K562 (cell line): ENCODE results near the gene CHERP. TPM values are rescaled to one million over a fixed set of nuclear protein-coding genes. Genes with fewer than 3 reads are reported as not detected.
A peak's percentile ranks its signal among the peaks of the same experiment; 100 is the strongest.

Source experiments
- ATAC-seq: fragments of 200-7000 bp; cut with Tn5 transposase; 3 replicates; pipeline ENCODE4 v1.9.1; 2020; ENCODE audit warnings: moderate library complexity
- BruUV-seq: library from RNA; stranded (reverse); fragments of 400-500 nt; replicated peaks from 2 replicates; lab custom pipeline; 2021; lab: Mats Ljungman, UMichigan
- CTCF ChIA-PET: fragments of 300-600 bp; formaldehyde crosslinking; extraction: SDS; loops from one replicate; lab custom pipeline; 2021; ENCODE audit warnings: low intra/inter-chr PET ratio; lab: Yijun Ruan, JAX
- POLR2A ChIA-PET: fragments of 300-600, 350-650 bp; sonication (Branson Sonifier 250); formaldehyde crosslinking; extraction: SDS; loops from one replicate; lab custom pipeline; 2021; ENCODE audit warnings: antibody characterized with exemption, inconsistent platforms; lab: Yijun Ruan, JAX
- DNase-seq, 4 experiments: peaks; one replicate each; pipeline versions ENCODE4 v3.0.0 to v3.0.0-alpha.2; 2011 to 2018; ENCODE audit warnings: low spot score in 3 of 4, mixed read lengths in 3 of 4; ENCODE audit errors: extremely low read depth in 1 of 4
- FAIRE-seq: peaks from 2 replicates; lab custom pipeline; 2011; peaks lifted over from hg19 to GRCh38; lab: Jason Lieb, UNC
- H2AFZ ChIP-seq: 2 replicates; pipeline ENCODE4 v1.6.0; 2011; ENCODE audit warnings: low read depth, low read length, control low read depth, inconsistent platforms
- H3K27ac ChIP-seq: fragments of 200-600 bp; 3 replicates; pipeline ENCODE4 v1.8.0; 2011; ENCODE audit warnings: low read depth, mild to moderate bottlenecking, control low read depth, inconsistent platforms, low read length, moderate library complexity, mixed read lengths; ENCODE audit errors: extremely low read depth
- H3K27me3 ChIP-seq, 2 experiments: fragments of 300-600 bp in 1 of 2; 2 replicates in 1 of 2; 3 replicates in 1 of 2; pipeline versions ENCODE4 v1.6.0 to v1.8.0; 2011; ENCODE audit warnings: inconsistent platforms in 2 of 2, low read length in 2 of 2, mild to moderate bottlenecking in 1 of 2, mixed read lengths in 1 of 2, moderate library complexity in 1 of 2; ENCODE audit not compliant: control insufficient read depth in 2 of 2, insufficient read depth in 2 of 2
- H3K36me3 ChIP-seq: fragments of 300-600 bp; 3 replicates; pipeline ENCODE4 v1.8.0; 2011; ENCODE audit warnings: mild to moderate bottlenecking, low read length, inconsistent platforms; ENCODE audit not compliant: control insufficient read depth, insufficient read depth
- H3K4me1 ChIP-seq, 2 experiments: fragments of 200-600 bp in 1 of 2; replicated peaks in 1 of 2; 2 replicates in 1 of 2; 3 replicates in 1 of 2; pipeline versions ENCODE4 v1.5.1 to v1.8.0; 2011; ENCODE audit warnings: inconsistent platforms in 2 of 2, low read length in 2 of 2, mild to moderate bottlenecking in 1 of 2, mixed read lengths in 1 of 2, moderate library complexity in 1 of 2; ENCODE audit not compliant: control insufficient read depth in 2 of 2, insufficient read depth in 2 of 2
- H3K4me2 ChIP-seq: 2 replicates; pipeline ENCODE4 v1.6.1; 2011; ENCODE audit warnings: low read length, control low read depth, inconsistent platforms, mixed read lengths; ENCODE audit not compliant: insufficient read depth
- H3K4me3 ChIP-seq: fragments of 200-600 bp; sonication (generic), shearing (Covaris generic); 2 replicates; pipeline ENCODE4 v1.5.1; 2016; ENCODE audit warnings: control low read depth, inconsistent platforms
- H3K79me2 ChIP-seq: fragments of 200-600 bp; 3 replicates; pipeline ENCODE4 v1.8.0; 2011; ENCODE audit warnings: low read length, inconsistent platforms; ENCODE audit not compliant: control insufficient read depth, insufficient read depth
- H3K9ac ChIP-seq, 2 experiments: 2 replicates each; pipeline versions ENCODE4 v1.6.0 to v1.6.1; 2011; ENCODE audit warnings: low read depth in 2 of 2, low read length in 2 of 2, control low read depth in 1 of 2, inconsistent platforms in 1 of 2, mild to moderate bottlenecking in 1 of 2, mixed read lengths in 1 of 2; ENCODE audit not compliant: insufficient read depth in 1 of 2
- H3K9me1 ChIP-seq: one replicate; pipeline ENCODE4 v1.6.0; 2011; ENCODE audit warnings: inconsistent platforms, mild to moderate bottlenecking, low read length, moderate library complexity; ENCODE audit not compliant: control insufficient read depth, insufficient read depth
- H3K9me3 ChIP-seq: replicated peaks from 2 replicates; pipeline ENCODE4 v1.5.1; 2011; ENCODE audit warnings: low read depth, low read length, inconsistent platforms; ENCODE audit not compliant: control insufficient read depth, insufficient read depth
- H4K20me1 ChIP-seq: replicated peaks from 2 replicates; pipeline ENCODE4 v1.6.1; 2011; ENCODE audit warnings: low read length, inconsistent platforms, mixed read lengths; ENCODE audit not compliant: control insufficient read depth, insufficient read depth
- ELF4 ChIP-seq: fragments of 450-650 bp; formaldehyde crosslinking; IDR thresholded peaks from 2 replicates; pipeline ENCODE4 v1.4.0; 2022; ENCODE audit warnings: missing genetic modification characterization
- GTF2B ChIP-seq: IDR thresholded peaks from 2 replicates; pipeline ENCODE4 v1.6.1; 2011; ENCODE audit not compliant: insufficient read length; ENCODE audit errors: extremely low read depth
- HNRNPL ChIP-seq: fragments of 200-400 bp; formaldehyde crosslinking; IDR thresholded peaks from 2 replicates; pipeline ENCODE4 v1.6.1; 2017; ENCODE audit warnings: low read depth, mild to moderate bottlenecking, low read length
- PRPF4 ChIP-seq: fragments of 200-400 bp; formaldehyde crosslinking; IDR thresholded peaks from one replicate; pipeline ENCODE4 v1.6.1; 2017; ENCODE audit warnings: low read length, low read depth, mild to moderate bottlenecking; ENCODE audit not compliant: insufficient read depth, poor library complexity, severe bottlenecking
- THRAP3 ChIP-seq: fragments of 450-650 bp; IDR thresholded peaks from 2 replicates; pipeline ENCODE4 v1.6.1; 2016; ENCODE audit warnings: mild to moderate bottlenecking, inconsistent platforms, borderline replicate concordance
- ZNF384 ChIP-seq: IDR thresholded peaks from 2 replicates; pipeline ENCODE4 v1.6.1; 2012; ENCODE audit warnings: low read depth, low read length, improper control_type of control experiment
- WGBS: fragments of 100-300 bp; shearing (Covaris generic); methylation state at CpG from one replicate; pipeline ENCODE4 v1.1.6; 2016; ENCODE audit warnings: low coverage, mixed read lengths; ENCODE audit not compliant: insufficient coverage; ENCODE audit errors: missing lambda C conversion rate; 5-methylcytosine and 5-hydroxymethylcytosine counted together
- in situ Hi-C: fragments of 300-500 bp; cut with MboI; formaldehyde crosslinking; loops from 4 replicates; pipeline ENCODE4 v1.15.0; 2018; ENCODE audit warnings: inconsistent platforms, mixed read lengths
- intact Hi-C: fragments of 100-400 bp; cut with micrococcal nuclease; formaldehyde crosslinking; loops from 2 replicates; pipeline ENCODE4 v1.14.2; 2022
- polyA plus RNA-seq, 8 experiments: library from polyadenylated mRNA; depleted of rRNA in 4 of 8; stranded (reverse) in 5 of 8; unstranded in 3 of 8; fragments of >200 nt; fragmentation: Nextera tagmentation in 2 of 8; fragmentation: Illumina TruSeq in 1 of 8; extraction: Ambion mirVana in 2 of 8; extraction: Trizol in 1 of 8; gene quantifications; 2 replicates each; pipeline versions ENCODE4 v1.2.1 to v1.2.3, GENCODE V29; 2011 to 2014; ENCODE audit warnings: inconsistent platforms in 1 of 8, missing spikeins in 1 of 8
- total RNA-seq, 7 experiments: library from RNA; depleted of rRNA in 6 of 7; stranded (reverse); fragments of >200 nt in 6 of 7; fragmentation: Illumina TruSeq in 2 of 7; extraction: Trizol in 2 of 7; gene quantifications; 2 replicates each; pipeline versions ENCODE4 v1.2.1 to v1.2.3, GENCODE V29; 2011 to 2021; ENCODE audit warnings: low replicate concordance in 1 of 7
- TF ChIP-seq, protein P1 (sequence below), 2 experiments: fragments of 250-450 bp in 1 of 2; fragments of 450-650 bp in 1 of 2; sonication (Bioruptor Pico) in 1 of 2; IDR thresholded peaks; 2 replicates each; pipeline versions ENCODE4 v1.6.1 to v1.8.0; 2016 to 2021; ENCODE audit warnings: mild to moderate bottlenecking in 2 of 2, moderate library complexity in 2 of 2, missing compliant biosample characterization in 1 of 2, missing genetic modification characterization in 1 of 2
- TF ChIP-seq, protein P2 (sequence below): fragments of 450-650 bp; IDR thresholded peaks from 2 replicates; pipeline ENCODE4 v1.6.1; 2016; ENCODE audit warnings: low read depth
- TF ChIP-seq, protein P3 (sequence below): fragments of 250-450 bp; sonication (Bioruptor Pico); IDR thresholded peaks from 2 replicates; pipeline ENCODE4 v1.5.1; 2021; ENCODE audit warnings: mild to moderate bottlenecking

CHERP gene
- total and polyA plus RNA-seq, 9 of the 15 experiments (the other 6 are each of a cell fraction or from before 2014, with no cell fraction given) = 0.60 to 85.1 (median 7.8) TPM

DNA sequence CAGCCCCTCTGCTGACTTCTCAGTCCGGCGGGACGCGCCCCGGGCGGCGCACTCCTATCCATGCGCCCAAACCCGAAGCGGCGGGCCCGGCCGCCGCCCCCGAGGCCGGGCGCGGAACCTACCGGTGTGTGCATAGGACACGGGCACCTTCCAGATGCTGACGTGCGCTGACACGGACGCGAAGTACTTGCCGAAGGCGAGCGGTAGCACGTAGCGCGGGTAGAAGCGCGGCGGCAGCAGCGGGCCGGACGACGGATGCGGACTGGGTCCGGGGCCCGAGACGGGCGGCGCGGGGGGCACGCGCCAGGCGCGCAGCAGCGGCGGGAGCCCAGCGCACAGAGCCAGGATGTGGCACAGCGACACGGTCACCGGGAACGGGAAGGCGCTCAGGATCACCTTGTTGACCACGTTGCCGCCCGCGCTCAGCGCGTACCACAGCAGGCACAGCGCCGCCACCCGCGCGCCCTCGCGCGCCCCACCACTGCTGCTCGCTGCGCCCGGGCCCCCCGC is 29.6 kb upstream of the CHERP start:
- intact Hi-C loops = loop anchor here (1.0 kb wide), 1 partner anchor 29 kb away; no protein-coding TSS in a partner anchor
- CTCF ChIA-PET = no interaction called here
- no peak for FAIRE-seq
- TF ChIP-seq GTF2B (no peak), ELF4 (CRISPR knock-in tag) (no peak), PRPF4 (no peak), THRAP3 (no peak), HNRNPL (no peak), ZNF384 (no peak)
- TF ChIP-seq, protein P1, sequence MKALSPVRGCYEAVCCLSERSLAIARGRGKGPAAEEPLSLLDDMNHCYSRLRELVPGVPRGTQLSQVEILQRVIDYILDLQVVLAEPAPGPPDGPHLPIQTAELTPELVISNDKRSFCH (CRISPR knock-in tag; IDR thresholded peaks at IDR 0.05) = no peak
- TF ChIP-seq, protein P1 (tag; IDR thresholded peaks at IDR 0.05) = no peak
- TF ChIP-seq, protein P2, sequence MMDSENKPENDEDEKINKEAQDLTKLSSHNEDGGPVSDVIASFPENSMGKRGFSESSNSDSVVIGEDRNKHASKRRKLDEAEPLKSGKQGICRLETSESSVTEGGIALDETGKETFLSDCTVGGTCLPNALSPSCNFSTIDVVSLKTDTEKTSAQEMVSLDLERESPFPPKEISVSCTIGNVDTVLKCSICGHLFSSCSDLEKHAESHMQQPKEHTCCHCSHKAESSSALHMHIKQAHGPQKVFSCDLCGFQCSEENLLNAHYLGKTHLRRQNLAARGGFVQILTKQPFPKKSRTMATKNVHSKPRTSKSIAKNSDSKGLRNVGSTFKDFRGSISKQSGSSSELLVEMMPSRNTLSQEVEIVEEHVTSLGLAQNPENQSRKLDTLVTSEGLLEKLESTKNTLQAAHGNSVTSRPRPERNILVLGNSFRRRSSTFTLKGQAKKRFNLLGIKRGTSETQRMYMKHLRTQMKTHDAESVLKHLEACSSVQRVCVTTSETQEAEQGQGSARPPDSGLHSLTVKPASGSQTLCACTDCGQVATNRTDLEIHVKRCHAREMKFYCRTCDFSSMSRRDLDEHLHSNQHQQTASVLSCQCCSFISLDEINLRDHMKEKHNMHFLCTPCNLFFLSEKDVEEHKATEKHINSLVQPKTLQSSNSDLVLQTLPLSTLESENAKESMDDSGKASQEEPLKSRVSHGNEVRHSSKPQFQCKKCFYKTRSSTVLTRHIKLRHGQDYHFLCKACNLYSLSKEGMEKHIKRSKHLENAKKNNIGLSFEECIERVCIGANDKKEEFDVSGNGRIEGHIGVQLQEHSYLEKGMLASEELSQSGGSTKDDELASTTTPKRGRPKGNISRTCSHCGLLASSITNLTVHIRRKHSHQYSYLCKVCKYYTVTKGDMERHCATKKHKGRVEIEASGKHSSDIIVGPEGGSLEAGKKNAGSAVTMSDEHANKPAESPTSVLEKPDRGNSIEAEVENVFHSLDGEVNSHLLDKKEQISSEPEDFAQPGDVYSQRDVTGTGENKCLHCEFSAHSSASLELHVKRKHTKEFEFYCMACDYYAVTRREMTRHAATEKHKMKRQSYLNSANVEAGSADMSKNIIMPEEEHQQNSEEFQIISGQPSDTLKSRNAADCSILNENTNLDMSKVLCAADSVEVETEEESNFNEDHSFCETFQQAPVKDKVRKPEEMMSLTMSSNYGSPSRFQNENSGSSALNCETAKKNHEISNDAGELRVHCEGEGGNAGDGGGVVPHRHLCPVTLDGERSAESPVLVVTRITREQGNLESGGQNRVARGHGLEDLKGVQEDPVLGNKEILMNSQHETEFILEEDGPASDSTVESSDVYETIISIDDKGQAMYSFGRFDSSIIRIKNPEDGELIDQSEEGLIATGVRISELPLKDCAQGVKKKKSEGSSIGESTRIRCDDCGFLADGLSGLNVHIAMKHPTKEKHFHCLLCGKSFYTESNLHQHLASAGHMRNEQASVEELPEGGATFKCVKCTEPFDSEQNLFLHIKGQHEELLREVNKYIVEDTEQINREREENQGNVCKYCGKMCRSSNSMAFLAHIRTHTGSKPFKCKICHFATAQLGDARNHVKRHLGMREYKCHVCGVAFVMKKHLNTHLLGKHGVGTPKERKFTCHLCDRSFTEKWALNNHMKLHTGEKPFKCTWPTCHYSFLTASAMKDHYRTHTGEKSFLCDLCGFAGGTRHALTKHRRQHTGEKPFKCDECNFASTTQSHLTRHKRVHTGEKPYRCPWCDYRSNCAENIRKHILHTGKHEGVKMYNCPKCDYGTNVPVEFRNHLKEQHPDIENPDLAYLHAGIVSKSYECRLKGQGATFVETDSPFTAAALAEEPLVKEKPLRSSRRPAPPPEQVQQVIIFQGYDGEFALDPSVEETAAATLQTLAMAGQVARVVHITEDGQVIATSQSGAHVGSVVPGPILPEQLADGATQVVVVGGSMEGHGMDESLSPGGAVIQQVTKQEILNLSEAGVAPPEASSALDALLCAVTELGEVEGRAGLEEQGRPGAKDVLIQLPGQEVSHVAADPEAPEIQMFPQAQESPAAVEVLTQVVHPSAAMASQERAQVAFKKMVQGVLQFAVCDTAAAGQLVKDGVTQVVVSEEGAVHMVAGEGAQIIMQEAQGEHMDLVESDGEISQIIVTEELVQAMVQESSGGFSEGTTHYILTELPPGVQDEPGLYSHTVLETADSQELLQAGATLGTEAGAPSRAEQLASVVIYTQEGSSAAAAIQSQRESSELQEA = no peak
- TF ChIP-seq, protein P3, sequence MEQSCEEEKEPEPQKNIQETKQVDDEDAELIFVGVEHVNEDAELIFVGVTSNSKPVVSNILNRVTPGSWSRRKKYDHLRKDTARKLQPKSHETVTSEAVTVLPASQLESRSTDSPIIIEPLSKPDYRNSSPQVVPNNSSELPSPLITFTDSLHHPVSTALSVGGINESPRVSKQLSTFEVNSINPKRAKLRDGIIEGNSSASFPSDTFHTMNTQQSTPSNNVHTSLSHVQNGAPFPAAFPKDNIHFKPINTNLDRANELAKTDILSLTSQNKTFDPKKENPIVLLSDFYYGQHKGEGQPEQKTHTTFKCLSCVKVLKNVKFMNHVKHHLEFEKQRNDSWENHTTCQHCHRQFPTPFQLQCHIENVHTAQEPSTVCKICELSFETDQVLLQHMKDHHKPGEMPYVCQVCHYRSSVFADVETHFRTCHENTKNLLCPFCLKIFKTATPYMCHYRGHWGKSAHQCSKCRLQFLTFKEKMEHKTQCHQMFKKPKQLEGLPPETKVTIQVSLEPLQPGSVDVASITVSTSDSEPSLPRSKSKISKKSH (CRISPR knock-in tag) = no peak

More for the DNA sequence above, 29.6 kb upstream of the CHERP start:
- Histone ChIP-seq H3K9ac (peak overlapping the region; percentile 90 to 100), H2AFZ (peak overlapping the region; percentile 81), H3K9me3 (no peaks in the 10 kb centered on the region), H3K36me3 (peaks cover 70% of the 10 kb centered on the region), H3K4me2 (peak overlapping the region; percentile 88), H3K27me3 (no peaks in the 10 kb centered on the region), H3K27ac (peak overlapping the region; percentile 88), H3K9me1 (peaks cover 4% of the 10 kb centered on the region), H3K4me3 (peak overlapping the region; percentile 99), H3K4me1 (peaks cover 22 to 34% of the 10 kb centered on the region in 2 experiments; a peak in 4 of 5 replicates), H3K79me2 (peaks cover 72% of the 10 kb centered on the region), H4K20me1 (0 out of 2 replicates have a peak, but pooled peaks cover 10% of the 10 kb centered on the region)
- POLR2A ChIA-PET = interaction anchor here (0.7 to 2.3 kb wide), 7 partner anchors 7 to 56 kb away, joined by 3 to 11 read pairs (median 5); partner anchors contain the start of gene MED26
- peak in 1 of 4 experiments; percentile 44 for DNase-seq
- in situ Hi-C loops = no loop called here
- under 1% methylated on average over 63 of the region's 75 CpGs for WGBS
- ATAC-seq = peak; percentile 28
- BruUV-seq = no TSS peak
